Stimulated activated CD4-positive, alpha-beta T cell treated with anti-CD3 and anti-CD28 coated beads, TNF-alpha, amount 100 ng/mL, for 1 hour (primary cell): ENCODE results near the gene FBRSL1.

Experiments
- DNase-seq, 3 donors: peaks; one replicate each; pipeline ENCODE4 v3.0.0-alpha.2; 2020; ENCODE audit warnings: low read depth in 3 of 3, low spot score in 1 of 3

The FBRSL1 gene

DNA sequence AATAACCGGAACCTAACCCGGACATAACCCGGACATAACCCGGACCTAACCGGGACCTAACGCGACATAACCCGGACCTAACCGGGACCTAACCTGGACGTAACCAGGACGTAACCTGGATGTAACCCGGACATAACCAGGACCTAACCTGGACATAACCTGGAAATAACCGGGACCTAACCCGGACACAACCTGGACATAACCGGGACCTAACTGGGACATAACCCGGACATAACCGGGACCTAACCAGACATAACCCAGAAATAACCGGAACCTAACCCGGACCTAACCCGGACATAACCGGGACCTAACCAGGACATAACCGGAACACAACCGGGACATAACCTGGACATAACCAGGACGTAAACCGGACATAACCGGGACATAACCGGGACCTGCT is 6.7 kb upstream of the FBRSL1 start:
- no peak for DNase-seq

DNA sequence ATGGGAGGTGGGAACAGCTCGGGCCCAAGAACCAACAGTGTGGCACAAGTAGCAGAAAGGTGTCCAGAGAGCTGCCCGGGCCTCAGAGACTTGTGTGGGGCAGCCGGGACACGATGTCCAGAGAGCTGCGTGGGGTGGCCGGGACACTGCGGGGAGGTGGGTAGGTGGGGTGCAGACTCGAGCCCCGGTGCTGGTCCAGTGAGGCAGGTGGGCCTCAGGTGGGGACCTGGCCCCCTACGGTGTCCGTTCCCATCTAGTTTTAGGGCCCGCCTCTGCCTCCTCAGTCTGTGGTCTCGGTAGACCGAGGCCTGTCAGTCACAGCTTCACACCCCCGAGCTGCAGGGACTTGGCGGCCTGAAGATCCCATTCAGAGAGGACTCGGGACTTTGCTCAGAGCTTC is 6.3 kb upstream of the FBRSL1 start:
- DNase-seq: no peak

DNA sequence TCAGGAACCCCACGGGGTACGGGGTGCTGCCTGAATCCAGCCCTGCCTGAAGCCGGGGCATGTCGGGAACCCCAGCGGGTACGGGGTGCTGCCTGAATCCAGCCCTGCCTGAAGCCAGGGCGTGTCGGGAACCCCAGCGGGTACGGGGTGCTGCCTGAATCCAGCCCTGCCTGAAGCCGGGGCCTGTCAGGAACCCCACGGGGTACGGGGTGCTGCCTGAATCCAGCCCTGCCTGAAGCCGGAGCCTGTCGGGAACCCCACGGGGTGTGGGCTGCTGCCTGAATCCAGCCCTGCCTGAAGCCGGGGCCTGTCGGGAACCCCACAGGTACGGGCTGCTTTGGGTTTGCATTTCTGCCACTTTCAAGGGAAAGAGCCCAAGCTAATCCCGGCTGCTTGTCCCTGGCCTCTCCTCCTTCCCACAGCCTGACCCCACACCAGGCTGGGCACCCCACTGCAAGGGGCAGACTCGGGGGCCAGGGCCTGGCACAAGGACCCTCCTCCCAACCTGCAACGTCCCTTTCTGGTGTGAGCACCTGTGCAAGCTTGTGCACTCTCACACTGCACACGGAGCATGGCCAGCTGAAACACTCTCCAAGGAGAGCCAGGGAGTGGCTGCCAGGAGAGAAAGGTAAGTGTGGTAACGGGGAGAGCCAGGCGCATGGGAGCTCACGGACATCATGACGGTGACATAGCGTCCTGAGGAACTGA is 5.6 kb upstream of the FBRSL1 start:
- no peak for DNase-seq

DNA sequence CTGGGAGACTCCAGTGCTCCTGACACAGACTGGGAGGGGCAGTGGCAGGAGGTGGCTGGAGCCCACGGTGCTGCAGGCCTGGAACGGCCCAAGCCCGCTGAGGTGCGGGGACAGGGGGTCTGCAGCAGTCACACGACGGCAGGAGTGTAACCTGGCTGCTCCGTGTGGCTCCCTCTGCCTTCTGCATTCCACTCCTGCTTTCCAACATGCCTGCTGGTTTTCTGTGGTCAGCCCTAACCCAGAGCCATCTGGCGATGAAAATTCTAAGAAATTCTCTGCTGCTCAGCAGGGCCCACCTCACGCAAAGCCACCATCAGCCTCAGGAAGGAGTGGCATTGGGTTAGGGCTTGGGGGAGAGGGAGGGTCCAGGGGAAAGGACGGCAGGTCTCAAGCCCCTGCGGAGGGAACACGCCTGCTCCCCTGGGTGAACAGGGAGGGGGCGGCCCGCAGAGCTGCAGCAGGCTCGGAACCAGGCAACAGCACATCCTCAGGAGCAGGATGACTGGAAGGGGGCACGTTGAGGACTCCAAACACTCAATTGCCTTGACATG is 5.0 kb upstream of the FBRSL1 start:
- DNase-seq: no peak

- DNase-seq: no peak
Measured at GRCh38 chr12:132485619-132486018, 4.3 kb upstream of the FBRSL1 start.

- DNase-seq: no peak
Measured at GRCh38 chr12:132486168-132486567, 3.8 kb upstream of the FBRSL1 start.

DNA sequence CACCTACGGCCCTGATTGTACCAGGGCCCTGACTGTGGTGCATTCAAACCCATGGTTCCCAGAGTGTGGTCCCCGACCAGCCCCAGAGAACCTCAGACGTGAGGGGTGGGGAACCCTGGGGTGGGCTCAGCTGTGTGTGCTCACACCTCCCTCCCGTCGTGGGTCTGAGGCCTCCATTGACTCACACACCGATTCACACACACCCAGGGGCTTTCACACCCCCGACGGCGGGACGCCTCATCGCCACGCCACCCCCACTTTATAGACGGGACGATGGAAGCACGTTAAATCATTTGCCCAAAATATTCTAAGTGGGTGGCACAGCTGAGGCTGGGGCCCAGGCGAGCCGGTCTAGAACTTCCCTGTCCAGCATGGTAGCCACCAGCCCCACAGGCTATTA is 3.4 kb upstream of the FBRSL1 start:
- DNase-seq: no peak

GRCh38 chr12:132487311-132487741 is 2.6 kb upstream of the FBRSL1 start:
- no peak for DNase-seq

DNA sequence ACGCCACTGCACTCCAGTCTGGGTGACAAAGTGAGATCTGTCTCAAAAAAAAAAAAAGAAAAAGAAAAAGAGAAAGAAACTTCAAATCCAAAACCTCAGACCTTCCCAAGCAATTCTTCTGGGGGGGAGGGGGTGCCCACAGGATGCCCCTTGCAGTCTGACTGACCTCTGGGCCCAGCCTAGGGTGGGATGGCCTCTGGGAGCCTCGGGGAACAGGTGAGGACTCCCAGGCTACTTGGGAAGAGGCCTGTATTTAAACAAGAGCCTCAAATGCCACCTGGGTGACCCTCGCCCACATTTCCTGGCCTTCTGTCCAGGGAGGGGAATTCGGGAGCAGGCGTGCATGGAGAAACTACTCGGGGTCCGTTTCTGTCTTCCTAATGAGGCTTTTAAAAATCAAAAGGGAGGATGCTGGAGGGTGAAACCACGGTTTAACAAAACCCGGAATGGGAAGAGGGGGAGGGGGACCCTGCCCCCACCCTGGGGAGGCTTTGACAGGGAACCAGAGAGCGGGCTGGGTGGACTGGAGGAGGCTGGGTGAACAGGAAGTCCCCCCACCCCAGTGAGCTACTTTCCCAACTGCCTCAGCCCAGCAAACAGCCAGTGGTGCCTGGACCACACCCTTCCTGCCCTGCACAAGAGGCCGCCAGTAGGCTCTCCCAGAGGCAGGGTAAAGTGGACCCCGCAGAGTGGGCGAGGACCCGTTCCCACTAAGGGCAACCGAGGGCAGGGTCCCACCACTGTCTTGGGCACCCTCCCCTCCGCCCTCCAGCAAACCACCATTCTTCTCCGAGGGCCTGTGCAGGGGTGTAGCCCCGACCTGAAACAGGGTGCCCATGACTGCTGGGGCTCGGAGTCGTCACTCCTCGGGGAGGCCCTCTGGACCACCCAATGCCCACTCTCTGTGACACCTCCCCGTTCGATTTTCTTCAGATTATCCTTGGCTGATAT is 1.5 kb upstream of the FBRSL1 start:
- DNase-seq: no peak

- DNase-seq: peak in 2 of 3 donors; percentile 32 to 35
Measured at GRCh38 chr12:132489078-132489601, 811 bp upstream of the FBRSL1 start.

- DNase-seq: no peak
Measured at GRCh38 chr12:132490422-132491137, 629 bp downstream of the FBRSL1 start.

GRCh38 chr12:132491138-132491663 is 1.2 kb downstream of the FBRSL1 start:
- DNase-seq: no peak

GRCh38 chr12:132491761-132492378 is 1.9 kb downstream of the FBRSL1 start:
- no peak for DNase-seq

DNA sequence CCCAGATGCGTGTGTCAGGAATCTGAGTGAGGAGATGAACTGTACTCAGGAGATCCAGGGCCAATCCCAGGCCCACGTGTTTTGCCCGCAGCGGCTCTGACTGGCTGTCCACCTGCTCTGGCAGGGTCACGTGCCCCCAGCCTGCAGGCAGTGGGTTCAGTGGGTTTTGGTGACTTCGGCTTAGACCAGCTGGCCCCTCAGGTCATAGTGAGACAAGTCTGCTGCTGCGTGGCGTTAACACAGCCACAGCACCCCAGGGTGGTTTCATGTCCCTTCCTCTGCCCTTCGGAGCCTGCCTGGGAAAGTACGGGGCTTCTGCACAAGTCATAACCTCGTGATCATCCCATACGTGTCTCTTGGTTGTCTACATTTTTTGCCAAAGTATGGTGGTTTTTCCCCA is 2.6 kb downstream of the FBRSL1 start:
- no peak for DNase-seq

DNA sequence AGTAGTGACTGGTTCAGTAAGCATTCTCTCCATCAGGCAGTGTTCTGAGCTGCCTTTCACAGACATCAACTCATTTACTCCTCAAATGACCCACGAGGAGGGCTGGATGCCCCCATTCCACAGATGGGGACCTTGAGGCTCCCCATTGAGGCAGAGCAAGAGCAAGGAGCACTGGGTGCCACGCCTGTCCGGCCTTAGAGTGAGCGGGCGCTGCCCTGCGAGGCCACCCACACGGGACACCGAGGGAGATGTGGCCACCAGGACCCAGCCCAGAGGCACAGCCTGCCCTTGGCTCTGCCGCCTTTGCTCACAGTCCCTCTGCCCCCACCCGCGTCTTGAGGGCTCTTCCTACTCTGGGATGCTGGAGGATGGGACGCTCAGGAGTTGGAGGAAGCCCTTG is 3.0 kb downstream of the FBRSL1 start:
- DNase-seq: no peak

GRCh38 chr12:132493482-132494178 is 3.7 kb downstream of the FBRSL1 start:
- DNase-seq: no peak

DNA sequence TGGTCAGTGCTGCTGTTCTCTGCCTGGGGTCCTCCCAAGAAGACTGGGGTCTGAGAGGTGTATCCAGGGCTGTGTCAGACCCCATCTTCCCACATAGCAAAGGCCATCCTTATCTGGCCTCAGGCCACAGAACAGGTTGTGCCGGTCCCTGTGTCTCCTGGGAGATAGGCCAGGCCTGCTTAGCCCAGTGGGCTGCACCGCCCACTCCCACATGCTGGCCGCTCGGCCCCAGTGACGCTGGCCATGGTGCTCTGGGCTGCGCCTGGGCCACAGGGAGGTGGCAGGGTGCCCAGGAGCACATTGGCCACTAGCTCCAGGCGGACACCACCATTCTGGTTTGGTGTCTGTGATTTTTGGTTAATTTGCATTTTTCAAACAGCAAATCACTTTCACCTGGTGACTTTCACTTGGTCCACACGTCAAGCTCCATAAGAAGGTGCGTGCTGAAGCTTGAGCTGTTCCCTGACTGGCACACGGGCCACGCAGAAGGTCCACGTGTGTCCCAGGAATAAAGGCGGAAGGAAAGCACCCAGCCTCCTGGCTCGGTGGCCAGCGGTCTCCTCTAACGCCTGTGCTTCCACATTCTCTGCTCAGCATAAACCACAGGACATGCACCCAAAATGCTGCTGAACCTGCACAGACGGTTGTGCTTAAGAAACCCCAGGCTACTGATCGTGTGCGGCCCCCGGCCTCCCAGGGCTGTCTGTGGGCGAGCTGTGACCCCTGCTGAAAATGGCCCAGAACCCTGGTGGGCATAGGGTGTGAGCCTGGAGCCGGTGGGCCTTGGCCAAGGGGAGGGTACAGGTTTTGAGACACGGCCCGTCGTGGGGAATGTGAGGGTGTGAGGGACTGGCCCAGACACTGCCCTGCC is 4.6 kb downstream of the FBRSL1 start:
- no peak for DNase-seq

DNA sequence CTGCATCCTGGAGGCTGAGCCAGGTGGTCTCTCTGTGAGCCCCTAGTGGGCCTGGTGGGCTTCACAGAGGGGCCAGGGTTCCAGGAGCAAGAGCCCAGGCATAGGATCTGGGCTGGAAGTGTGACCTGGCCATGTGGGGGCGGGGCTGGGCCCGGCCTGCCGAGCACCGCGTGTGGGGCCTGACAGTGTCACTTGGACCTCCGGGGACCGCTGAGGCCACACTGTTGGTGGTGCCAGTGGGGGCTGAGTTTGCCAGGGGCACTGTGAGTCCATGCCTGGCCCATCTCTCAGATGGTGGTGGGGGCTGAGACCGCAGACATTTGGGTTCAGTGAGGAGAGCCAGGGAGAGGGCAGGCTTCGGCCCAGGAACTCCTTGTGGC is 5.2 kb downstream of the FBRSL1 start:
- DNase-seq: no peak
